Neutrophil (primary cell): ENCODE measurements around the gene GPR153.
"Not testable (repeated sequence)": the region's sequence is repeated elsewhere in the genome, so short reads cannot be mapped to it uniquely, and the experiment has no call there.

Source experiments
- H3K27ac ChIP-seq: fragments of 200-600 bp; sonication (generic); 2 replicates; pipeline ENCODE4 v1.5.1; 2016; ENCODE audit warnings: mild to moderate bottlenecking, moderate library complexity
- H3K27me3 ChIP-seq: fragments of 200-600 bp; sonication (generic); 2 replicates; pipeline ENCODE4 v1.6.0; 2016; ENCODE audit warnings: mild to moderate bottlenecking
- H3K36me3 ChIP-seq: fragments of 200-600 bp; sonication (generic); 2 replicates; pipeline ENCODE4 v1.5.1; 2017
- H3K4me1 ChIP-seq, 2 experiments: fragments of 200-600 bp in 1 of 2; sonication (generic) in 1 of 2; 1 replicate in 1 of 2; 2 replicates in 1 of 2; pipeline versions ENCODE4 v1.5.1 to v1.6.1; 2013 to 2016; ENCODE audit warnings: low read depth in 1 of 2, low read length in 1 of 2, mild to moderate bottlenecking in 1 of 2, moderate library complexity in 1 of 2; ENCODE audit not compliant: control insufficient read depth in 1 of 2, insufficient read depth in 1 of 2
- H3K4me3 ChIP-seq, 2 experiments: fragments of 200-600 bp in 1 of 2; sonication (generic) in 1 of 2; 1 replicate in 1 of 2; 2 replicates in 1 of 2; pipeline ENCODE4 v1.5.1; 2013 to 2016; ENCODE audit warnings: low read depth in 1 of 2, low read length in 1 of 2, mild to moderate bottlenecking in 1 of 2, moderate library complexity in 1 of 2
- H3K9me3 ChIP-seq: fragments of 200-600 bp; sonication (generic); 2 replicates; pipeline ENCODE4 v1.5.1; 2016
- CTCF ChIP-seq: fragments of 200-600 bp; sonication (generic); IDR thresholded peaks from 2 replicates; pipeline ENCODE4 v1.5.1; 2016; ENCODE audit warnings: antibody characterized with exemption

GPR153 gene

GRCh38 chr1:6260961-6261614, at the start of gene GPR153:
GPR153 (minus strand) TSS chr1:6261098; CDS start chr1:6254905, 6,193 bp downstream.
- no peaks in the 10 kb centered on the region for H3K36me3 ChIP-seq
- no peaks in the 10 kb centered on the region for H3K9me3 ChIP-seq
- H3K27ac ChIP-seq, result no peak within 1 kb of the TSS
- H3K27me3 ChIP-seq, result peaks cover 85% of the 10 kb centered on the region
- peak within 1 kb of the TSS in 1 of 2 experiments; percentile 41 for H3K4me3 ChIP-seq
- TF ChIP-seq CTCF, result no peak
- peaks cover 0 to 14% of the 10 kb centered on the region in 2 experiments for H3K4me1 ChIP-seq

GRCh38 chr1:6310116-6310848, 49.4 kb upstream of the GPR153 start:
- no peaks in the 10 kb centered on the region for H3K27me3 ChIP-seq
- no peak for TF ChIP-seq CTCF
- H3K9me3 ChIP-seq, result no peaks in the 10 kb centered on the region
- H3K4me3 ChIP-seq, result no peak overlapping the region
- H3K36me3 ChIP-seq, result no peaks in the 10 kb centered on the region
- H3K27ac ChIP-seq, result no peak overlapping the region
- H3K4me1 ChIP-seq, result no peaks in the 10 kb centered on the region

- TF ChIP-seq CTCF, result no peak
- no peaks in the 10 kb centered on the region for H3K36me3 ChIP-seq
- H3K4me1 ChIP-seq, result no peaks in the 10 kb centered on the region
- H3K9me3 ChIP-seq, result no peaks in the 10 kb centered on the region
- H3K27me3 ChIP-seq, result no peaks in the 10 kb centered on the region
- H3K27ac ChIP-seq, result no peak overlapping the region
- no peak overlapping the region for H3K4me3 ChIP-seq
Measured at GRCh38 chr1:6309564-6309963, 48.7 kb upstream of the GPR153 start.

- H3K36me3 ChIP-seq, result no peaks in the 10 kb centered on the region
- H3K4me1 ChIP-seq, result no peaks in the 10 kb centered on the region
- no peak for TF ChIP-seq CTCF
- H3K27me3 ChIP-seq, result no peaks in the 10 kb centered on the region
- no peak overlapping the region for H3K4me3 ChIP-seq
- no peaks in the 10 kb centered on the region for H3K9me3 ChIP-seq
- no peak overlapping the region for H3K27ac ChIP-seq
Measured at GRCh38 chr1:6308449-6308848, 47.6 kb upstream of the GPR153 start.

- not testable (repeated sequence) for H3K4me1 ChIP-seq, H3K27ac ChIP-seq
Measured at GRCh38 chr1:6307682-6308081, 46.8 kb upstream of the GPR153 start.

GRCh38 chr1:6307099-6307498, 46.2 kb upstream of the GPR153 start:
- no peak for TF ChIP-seq CTCF
- Histone ChIP-seq H3K27me3 (no peaks in the 10 kb centered on the region), H3K4me1 (no peaks in the 10 kb centered on the region), H3K4me3 (no peak overlapping the region), H3K36me3 (no peaks in the 10 kb centered on the region), H3K27ac (no peak overlapping the region), H3K9me3 (no peaks in the 10 kb centered on the region)

More at GRCh38 chr1:6307682-6308081, 46.8 kb upstream of the GPR153 start:
- not testable (repeated sequence) for H3K9me3 ChIP-seq, H3K27me3 ChIP-seq, H3K36me3 ChIP-seq, H3K4me3 ChIP-seq
